Dermis lymphatic vessel endothelial cell (primary cell): Measurements from ENCODE around the gene OR4D5. TPM values are rescaled to one million over a fixed set of nuclear protein-coding genes. Genes with fewer than 3 reads are reported as not detected.

Source experiments
- total RNA-seq: library from RNA; depleted of rRNA; stranded (reverse); fragments of >200 nt; gene quantifications from 2 replicates; pipeline ENCODE4 v1.2.1, GENCODE V29; 2014

The OR4D5 gene
- not detected in 2 replicates for total RNA-seq

DNA sequence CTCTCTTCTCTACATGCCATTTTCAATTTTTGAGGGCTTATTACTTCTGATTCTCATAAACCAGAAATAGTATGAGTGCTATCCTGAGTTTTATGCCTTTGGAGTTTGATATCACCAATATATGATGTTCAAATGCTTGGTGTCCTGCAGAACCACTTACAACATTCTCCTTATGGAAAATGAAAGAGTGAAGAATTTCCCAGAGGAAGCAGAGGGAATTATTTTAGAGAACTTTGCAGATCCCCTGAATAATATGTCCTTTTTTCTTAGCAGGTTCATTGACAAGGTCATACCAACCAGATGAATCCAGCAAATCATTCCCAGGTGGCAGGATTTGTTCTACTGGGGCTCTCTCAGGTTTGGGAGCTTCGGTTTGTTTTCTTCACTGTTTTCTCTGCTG lies at the start of gene OR4D5:
TSS of gene OR4D5 (plus strand) at position 301 of the 400 bp plus-strand sequence. CDS start at position 301, 0 bp downstream.

DNA sequence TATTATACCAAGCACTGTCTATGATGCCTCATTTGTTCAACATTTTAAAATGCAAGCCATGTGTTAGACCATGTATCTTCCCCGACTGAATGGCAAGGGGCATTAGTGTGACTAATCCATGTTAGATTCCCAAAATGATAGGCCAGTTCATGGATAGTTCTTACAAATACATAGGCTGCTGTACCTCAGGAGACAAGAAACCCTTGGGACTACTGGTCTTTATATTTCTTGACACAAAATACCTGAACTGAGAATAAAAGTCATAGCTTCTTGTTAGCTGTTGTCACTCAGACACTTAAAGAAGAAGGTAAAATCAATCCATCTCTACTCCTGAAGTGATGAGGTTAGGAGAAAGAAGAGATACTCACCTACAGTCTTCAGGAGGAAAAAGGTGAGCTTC lies 37.5 kb upstream of the OR4D5 start, which contains the start of gene OR8D4:
TSS of gene OR8D4 (plus strand) at position 301 of the 400 bp plus-strand sequence. CDS start 4,265 bp downstream, outside the sequence.

DNA sequence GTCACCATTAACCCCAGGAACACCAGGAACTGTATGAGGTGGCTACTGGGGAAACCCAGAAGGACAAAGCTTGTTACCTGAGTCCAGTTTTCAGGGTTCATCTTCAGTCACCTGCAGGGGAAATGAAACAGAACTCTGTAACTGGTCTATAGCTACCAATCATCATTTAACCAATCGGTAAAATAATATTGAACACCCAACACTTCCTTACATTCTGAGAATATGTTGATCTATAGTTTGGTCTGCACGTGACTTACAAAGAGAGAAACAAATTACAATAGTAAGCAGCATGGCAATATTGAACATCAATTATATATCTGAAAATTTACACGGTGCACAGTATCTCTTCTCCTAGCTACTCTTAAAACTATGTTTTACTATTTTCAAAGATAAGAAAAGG lies 4.3 kb downstream of the OR4D5 start, which contains the start of gene OR6T1:
TSS of gene OR6T1 (minus strand) at position 101 of the 400 bp plus-strand sequence. CDS start at position 101, 0 bp downstream.

DNA sequence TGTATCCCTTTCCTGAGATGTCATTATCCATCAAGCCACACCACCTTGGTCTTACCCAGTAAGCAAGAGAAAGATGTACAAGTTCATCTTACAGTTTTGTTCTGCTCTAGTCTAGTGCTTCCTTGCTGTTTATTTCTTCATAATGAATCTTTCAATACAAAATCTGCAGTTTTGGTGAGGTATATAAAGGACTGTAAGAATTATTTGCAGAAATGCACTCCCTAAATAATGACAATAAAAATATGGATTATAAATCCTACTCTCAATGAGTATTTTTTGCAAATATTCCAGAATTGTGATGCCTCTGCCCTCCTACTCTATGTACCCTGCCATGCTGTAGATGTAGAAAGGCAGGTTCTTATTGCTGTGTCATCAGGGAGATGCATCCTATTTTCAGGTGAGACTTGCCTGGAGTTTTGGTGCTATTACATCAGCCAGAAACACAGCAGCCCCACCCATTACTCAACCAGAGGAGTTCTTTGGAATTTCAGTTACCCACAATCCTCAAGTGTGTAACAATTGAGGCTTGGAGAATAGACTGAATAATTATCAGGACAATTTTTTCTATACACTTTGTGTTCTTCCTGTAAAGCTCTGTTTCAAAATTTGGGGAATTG lies 38.4 kb downstream of the OR4D5 start, which contains the start of gene OR10S1:
TSS of gene OR10S1 (minus strand) at position 51 of the 617 bp plus-strand sequence. CDS start 117 bp downstream, outside the sequence.

Other genes starting within 250 kb of the OR4D5 start
- gene ZNF202, start 198.0 kb upstream of the OR4D5 start, total RNA-seq = 4.0 and 7.9 TPM in 2 replicates
- not detected in 2 replicates for gene OR6X1, start 185.1 kb upstream of the OR4D5 start, total RNA-seq
- gene OR6M1, start 133.3 kb upstream of the OR4D5 start, total RNA-seq = 0.09 TPM in 1 of 2 replicates, not detected in the other
- gene TMEM225, start 53.9 kb upstream of the OR4D5 start, total RNA-seq = not detected in 2 replicates
- gene OR8D4, start 37.5 kb upstream of the OR4D5 start, total RNA-seq = not detected in 2 replicates
- gene OR6T1, start 4.2 kb downstream of the OR4D5 start, total RNA-seq = not detected in 2 replicates
- not detected in 2 replicates for gene OR10S1, start 38.2 kb downstream of the OR4D5 start, total RNA-seq
- gene OR10G6, start 55.5 kb downstream of the OR4D5 start, total RNA-seq = not detected in 2 replicates
- gene OR10G4, start 73.4 kb downstream of the OR4D5 start, total RNA-seq = not detected in 2 replicates
- gene OR10G9, start 83.4 kb downstream of the OR4D5 start, total RNA-seq = not detected in 2 replicates
- gene OR10G8, start 87.2 kb downstream of the OR4D5 start, total RNA-seq = not detected in 2 replicates
- not detected in 2 replicates for gene OR10G7, start 101.7 kb downstream of the OR4D5 start, total RNA-seq
- gene VWA5A, start 175.8 kb downstream of the OR4D5 start, total RNA-seq = 1.7 and 5.3 TPM in 2 replicates
- gene OR10D3, start 243.7 kb downstream of the OR4D5 start, total RNA-seq = not detected in 2 replicates